AG08396 (cell line): ENCODE measurements around the gene OGFOD3.
"Not testable (repeated sequence)": the region's sequence is repeated elsewhere in the genome, so short reads cannot be mapped to it uniquely, and the experiment has no call there.

Experiments used
- DNase-seq: peaks from one replicate; pipeline ENCODE4 v3.0.0; 2012; ENCODE audit warnings: low spot score, mixed read lengths

OGFOD3 gene

DNA sequence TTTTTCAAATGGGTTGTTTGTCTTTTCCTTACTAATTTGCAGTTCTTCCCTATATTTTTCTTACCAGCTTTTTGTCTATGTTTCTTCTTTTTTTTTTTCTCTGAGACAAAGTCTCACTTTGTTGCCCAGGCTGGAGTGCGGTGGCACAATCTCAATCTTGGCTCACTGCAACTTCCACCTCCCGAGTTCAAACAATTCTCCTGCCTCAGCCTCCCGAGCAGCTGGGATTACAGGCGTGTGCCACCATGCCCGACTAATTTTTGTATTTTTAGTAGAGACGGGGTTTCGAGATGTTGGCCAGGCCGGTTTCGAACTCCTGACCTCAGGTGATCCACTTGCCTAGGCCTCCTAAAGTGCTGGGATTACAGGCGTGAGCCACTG is 45.3 kb downstream of the OGFOD3 start:
- DNase-seq, result not testable (repeated sequence)

DNA sequence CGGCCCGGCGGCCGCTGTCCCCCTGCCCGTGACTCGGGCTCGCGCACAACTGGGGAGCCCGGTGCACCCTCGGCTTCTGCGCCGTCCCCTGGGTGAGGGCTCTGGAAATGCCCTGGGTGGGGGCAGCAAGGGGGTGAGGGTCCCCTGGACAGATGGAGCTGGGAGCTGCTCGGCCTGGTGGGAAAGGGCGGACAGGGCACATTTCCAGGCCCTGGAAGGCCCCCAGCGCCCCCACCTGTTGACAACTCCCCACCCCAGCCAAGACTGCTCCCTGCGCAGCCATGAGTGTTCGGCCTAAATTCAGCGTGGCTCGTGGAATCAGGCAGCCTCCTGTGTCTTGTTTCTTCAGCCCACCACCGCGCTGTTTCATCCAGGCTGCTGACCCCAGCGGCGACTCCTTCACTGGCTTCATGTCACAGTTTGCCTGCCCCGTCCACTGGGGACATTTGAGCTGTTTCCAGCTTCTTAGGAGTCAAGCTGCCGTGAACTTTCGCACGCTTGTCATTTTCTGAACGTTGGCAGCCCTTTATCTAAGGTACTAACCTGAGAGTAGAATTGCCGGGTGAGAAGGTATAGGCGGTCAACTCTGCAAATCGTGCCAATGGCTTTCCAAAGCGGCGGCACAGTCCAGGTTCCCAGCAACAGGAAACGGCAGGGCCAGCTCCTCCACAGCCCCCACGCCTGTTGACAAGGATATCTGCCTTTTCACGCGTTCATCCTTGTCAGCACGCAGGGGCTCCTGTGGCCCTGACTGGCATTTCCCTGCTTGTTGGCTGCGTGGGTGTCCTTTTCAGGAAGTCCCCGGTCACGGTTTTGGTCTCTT is 45.9 kb downstream of the OGFOD3 start:
- DNase-seq, result no peak

DNA sequence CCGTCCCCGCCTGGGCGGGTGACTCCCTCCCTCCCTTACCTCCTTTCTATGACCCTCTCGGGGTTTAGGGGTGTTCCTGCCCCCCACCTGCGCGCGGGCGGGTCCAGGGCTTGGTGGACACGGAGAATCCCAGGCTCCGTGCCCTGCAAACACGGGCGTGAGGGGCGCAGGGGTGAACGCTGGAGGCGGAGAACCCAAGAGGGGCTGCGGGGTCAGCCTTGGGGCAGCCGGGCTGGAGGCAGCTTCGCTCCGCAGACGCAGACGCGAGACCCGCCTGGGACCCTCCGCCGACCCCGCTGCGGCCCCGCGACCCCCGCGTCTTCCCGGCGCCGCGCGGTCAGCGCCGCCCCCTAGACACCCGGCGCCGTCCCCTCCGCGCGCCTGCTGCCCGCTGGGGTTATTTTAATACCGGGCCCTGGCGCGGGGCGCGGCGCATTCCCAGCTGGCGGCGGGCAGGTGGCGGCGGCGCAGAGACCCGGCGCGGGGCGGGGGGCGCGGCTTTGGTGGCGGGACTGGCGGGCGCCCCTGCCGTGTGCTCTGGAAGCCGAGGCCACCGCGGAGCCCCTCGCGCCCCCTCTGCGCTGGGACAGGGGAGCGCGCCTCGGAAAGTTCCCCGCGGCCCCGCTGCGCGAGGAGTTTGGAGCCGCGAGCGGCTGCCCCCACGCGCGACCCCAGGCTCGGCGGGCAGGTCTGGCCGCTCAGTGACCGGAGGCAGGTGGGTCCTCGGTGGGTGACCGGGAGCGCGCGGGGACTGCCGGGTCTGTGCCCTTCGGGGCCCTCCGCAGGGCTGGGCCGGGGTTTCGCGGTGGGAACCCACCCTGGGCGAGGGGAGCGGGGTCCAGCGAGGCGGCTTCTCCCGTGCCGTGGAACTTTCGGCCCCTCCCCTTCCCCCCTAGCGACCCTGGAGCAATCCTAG is 46.8 kb downstream of the OGFOD3 start, which contains the start of gene UTS2R:
Gene UTS2R (plus strand): TSS at position 433 of the 916 bp plus-strand sequence. CDS start 2,560 bp downstream, outside the sequence.
- no peak for DNase-seq

DNA sequence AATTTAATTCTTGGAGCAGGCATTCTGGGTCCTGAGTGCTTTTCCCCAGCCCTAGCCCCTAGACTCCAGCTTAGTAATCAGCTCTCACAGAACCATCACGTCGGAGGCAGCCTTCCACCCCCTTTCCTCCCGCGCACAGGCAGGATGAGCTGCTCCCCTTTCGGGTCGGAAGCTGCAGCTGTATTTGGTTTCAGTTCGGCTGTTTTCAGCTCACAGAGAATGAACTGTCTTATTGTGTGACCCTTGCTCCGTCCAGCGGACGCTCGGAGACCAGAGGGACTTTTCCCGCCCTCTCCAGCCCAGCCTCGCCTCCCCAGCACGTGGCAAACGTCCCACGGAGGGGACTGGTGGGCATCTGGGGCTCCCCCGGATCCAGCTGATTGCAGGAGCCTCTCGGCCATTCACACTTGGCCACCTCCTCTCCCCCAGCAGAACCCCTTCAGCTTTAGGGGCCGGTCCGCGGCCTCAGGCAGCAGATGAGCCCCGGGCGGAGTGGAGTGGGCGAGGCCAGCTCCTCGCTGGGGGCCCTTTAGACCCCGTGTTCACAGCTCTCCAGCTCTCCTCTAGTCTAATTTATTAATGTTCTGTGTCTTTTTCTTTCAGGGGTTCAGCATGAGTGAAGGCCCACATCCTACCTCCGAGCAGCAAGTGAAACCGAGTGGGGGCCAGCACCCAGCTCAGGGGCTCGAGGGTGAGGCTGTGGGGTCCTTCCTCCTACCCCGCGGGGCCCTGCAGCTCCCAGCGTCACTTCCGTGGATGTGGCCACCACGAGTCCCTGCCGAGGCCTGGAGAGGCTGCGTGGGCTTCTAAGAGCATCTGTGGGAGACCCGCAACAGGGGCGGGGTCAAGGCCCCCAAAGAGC is 47.7 kb downstream of the OGFOD3 start:
- DNase-seq, result no peak

DNA sequence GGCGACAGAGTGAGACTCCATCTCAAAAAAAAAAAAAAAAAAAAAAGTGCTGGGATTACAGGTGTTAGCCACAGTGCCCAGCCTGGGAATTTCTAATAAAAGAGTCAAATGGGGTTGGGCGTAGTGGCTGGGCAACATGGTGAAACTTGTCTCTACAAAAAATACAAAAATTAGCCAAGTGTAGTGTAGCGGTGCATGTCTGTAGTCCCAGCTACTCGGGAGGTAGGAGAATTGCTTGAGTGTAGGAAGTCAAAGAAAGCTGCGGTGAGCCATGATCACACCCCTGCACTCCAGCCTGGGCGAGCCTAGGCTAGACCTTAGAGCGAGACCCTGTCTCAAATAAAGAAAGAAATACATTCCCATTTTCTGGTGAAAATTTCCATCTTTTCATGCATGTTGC is 49.2 kb downstream of the OGFOD3 start:
- no peak for DNase-seq

DNA sequence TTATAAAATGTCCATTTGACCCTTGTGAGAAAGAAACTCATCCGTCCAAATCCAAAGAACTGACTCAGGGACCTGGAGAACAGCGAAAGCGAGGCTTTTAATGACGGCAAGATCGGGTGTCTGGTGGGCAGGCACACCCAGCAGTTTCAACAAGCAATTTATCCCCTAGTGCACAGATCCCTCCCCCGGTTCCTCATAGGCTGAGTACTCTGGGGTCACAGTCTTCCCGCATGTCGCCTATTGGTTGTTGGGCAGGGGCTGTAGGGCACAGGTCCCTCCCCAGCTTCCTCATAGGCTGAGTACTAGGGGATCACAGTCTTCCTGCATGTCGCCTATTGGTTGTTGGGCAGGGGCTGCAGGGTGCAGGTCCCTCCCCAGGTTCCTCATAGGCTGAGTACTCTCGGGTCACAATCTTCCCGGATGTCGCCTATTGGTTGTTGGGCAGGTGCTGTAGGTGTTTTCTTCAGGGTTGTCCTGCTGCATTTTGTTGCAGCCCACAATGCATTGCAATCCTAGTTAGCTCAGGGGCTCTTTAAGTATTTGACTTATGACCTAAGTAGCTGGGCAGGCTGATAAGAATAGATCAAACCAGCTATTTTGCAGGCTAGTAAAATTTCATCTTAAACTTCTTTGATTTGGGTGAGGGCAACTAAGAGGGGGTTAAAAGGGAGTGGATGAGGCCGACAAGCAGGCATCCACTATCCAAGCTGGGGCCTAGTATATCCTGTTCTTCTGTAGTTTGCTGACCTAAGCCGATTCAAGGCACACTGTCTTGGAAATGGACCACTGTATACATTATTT is 50.5 kb downstream of the OGFOD3 start:
- DNase-seq, result no peak

DNA sequence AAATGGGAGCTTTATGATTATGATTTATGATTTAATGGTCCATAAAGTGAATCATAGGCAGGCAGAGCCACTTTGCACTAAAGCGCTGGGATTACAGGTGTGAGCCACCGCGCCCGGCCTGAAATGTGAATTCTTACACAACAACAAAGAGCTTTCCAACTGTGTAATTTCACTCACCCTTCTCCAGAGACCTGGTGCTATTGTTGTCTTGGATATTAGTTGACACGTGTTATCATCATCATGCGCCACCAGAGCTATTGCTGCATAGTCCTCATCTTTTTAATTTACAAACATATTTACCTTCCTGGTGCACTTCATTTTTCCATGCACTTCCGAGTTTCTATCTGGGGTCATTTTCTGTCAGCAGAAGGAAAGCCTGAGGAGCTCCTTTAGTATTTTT is 51.6 kb downstream of the OGFOD3 start:
- DNase-seq, result no peak

DNA sequence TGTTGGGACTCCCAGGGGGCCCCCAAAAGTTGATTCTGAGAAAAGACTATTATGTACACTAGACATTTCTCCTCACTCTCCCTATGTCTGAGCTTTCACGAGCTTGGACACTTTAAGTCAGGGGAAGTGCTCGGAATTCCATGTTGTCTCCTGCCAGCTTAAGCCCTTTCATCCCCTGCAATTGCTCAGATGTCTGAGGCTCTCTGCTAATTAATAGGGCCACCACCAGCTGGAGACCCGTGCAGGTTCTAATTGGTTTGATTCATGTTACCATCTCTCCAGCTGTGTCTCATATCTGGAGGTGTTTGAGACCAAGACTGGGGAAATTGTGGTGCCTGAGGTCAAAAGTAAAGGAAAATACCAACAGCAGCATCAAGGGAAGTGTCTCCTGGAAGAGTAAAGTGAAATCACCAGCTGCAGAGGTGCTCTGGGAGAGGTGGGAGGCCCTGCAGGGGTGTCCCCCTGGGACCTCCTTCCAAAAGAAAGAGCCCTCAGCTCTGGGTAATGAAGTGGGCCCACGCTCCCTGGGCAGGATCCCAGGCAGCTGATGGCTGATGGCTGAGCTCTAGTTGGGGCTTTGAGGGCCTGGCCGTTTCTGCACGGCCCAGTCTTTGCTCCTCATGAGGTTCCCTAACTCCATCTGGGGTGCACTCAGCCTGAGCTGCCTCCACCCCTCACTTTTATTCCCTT is 52.6 kb downstream of the OGFOD3 start:
- DNase-seq, result no peak

DNA sequence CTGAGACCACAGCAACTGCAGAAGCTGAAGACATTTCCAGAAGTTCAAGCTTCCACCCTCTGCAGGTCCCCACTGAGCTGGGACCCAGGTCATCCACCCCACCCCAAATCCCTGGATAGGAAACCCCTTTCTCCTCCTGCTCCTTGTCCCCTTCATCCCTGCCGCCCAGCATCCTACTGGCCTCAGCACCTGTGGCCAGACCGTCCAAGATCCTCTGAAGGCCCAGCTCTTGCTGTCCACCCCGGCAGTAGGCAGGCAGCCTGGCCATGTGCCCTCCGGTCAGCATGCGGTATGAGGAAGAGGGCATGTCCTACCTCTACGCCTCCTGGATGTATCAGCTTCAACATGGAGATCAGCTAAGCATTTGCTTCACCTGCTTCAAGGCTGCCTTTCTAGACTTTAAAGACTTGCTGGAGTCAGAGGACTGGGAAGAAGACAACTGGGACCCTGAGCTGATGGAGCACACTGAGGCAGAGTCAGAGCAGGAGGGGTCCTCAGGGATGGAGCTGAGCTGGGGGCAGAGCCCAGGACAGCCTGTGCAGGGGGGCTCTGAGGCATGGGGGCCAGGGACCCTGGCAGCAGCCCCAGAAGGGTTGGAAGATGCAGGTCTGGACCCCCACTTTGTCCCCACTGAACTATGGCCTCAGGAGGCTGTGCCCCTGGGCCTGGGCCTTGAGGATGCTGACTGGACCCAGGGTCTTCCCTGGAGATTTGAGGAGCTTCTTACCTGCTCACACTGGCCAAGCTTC is 56.3 kb downstream of the OGFOD3 start:
- DNase-seq, result no peak

DNA sequence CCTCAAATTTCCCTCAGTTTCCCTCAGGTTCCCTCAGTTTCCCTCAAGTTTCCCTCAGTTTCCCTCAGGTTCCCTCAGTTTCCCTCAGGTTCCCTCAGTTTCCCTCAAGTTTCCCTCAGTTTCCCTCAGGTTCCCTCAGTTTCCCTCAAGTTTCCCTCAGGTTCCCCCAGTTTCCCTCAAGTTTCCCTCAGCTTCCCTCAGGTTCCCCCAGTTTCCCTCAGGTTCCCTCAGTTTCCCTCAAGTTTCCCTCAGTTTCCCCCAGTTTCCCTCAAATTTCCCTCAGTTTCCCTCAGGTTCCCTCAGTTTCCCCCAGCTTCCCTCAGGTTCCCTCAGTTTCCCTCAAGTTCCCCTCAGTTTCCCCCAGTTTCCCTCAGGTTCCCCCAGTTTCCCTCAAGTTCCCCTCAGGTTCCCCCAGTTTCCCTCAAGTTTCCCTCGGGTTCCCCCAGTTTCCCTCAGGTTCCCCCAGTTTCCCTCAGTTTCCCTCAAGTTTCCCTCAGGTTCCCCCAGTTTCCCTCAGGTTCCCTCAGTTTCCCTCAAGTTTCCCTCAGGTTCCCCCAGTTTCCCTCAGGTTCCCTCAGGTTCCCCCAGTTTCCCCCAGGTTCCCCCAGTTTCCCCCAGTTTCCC is 58.8 kb downstream of the OGFOD3 start:
- DNase-seq, result not testable (repeated sequence)

DNA sequence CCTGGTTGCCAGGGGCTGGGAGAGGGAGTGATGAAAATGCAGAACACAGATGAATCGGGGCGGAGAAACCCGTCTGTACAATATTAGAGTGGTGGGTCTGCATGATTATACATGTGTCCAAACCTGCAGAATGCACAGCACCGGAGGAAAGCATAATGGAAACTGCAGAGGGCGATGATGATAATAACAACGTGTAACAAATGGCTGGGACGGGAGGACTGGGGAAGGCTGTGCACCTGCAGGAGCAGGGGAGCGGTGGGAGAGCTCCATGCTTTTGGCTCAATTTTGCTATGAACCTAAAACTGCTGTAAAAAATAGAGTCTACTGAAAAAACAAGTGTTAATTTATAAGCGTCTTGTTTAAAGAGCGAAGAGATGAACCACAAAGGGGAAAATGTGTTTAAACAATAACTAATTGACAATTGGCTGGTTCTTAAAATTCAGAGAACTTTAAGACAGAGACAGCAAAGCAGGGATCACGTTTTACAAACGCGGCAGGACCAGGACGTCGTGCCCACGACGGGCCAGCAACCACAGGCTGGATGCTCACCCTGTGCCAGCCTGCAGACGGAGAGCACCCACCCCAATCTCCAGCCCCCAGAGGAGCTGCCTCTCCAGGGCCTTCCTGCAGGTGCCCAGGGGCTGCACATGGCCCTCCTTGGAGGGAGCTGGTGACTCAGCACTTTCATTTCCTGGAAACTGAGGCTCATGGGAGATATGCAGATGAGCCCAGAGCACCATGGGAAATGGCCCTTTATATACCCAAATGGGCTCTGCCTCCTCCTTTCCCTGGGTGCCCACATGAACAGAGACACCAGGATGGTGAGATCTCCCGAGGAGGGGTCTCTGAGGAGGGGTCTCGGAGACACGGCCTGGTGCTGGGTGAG is 59.7 kb downstream of the OGFOD3 start, which contains the start of gene TEX19:
Gene TEX19 (plus strand): TSS at position 783 of the 886 bp plus-strand sequence. CDS start 2,904 bp downstream, outside the sequence.
- DNase-seq, result no peak

DNA sequence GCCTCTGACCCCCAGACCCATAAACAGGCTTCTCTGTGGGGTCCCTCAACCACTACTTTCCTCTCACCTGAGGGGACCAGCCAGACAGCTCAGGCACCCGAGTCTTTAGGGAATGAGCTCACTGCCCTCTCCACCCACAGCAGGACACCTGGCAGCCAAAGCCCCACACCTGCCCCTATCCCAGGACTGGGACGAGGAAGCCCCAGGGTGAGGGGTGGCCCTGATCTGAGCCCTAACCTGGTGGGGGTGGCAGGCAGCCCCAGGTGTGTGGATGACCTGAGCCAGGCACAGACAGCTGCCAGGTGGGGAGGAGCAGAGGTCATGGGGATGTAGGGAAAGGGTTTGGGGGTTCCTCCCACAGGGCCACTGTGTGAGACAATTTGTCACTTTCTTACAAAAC is 61.0 kb downstream of the OGFOD3 start:
- DNase-seq, result no peak

DNA sequence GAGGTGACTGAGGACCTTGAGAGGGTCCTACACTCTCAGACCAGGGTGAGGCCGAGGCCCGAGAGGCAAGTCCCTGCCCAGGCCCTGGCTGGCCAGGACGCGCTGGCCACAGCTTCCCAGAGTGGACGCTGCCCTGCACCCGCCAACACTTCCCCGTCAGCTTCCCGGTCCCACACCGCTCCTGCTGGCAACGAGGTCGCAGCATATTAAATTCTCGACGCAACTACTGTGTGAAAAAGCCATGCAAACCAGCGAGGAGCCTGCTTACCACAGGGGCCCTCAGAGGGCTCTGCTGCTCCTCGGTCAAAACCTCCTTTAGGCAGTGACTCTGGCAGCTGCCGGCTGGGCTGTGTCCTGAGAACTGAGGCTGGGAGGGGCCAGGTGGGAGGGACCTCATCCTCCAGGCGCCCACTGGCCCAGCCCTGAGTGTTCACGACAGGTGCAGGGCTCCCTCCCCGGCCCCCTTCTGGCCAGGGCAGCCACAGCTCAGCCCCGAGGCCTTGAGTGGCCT is 61.5 kb downstream of the OGFOD3 start:
- DNase-seq, result no peak

DNA sequence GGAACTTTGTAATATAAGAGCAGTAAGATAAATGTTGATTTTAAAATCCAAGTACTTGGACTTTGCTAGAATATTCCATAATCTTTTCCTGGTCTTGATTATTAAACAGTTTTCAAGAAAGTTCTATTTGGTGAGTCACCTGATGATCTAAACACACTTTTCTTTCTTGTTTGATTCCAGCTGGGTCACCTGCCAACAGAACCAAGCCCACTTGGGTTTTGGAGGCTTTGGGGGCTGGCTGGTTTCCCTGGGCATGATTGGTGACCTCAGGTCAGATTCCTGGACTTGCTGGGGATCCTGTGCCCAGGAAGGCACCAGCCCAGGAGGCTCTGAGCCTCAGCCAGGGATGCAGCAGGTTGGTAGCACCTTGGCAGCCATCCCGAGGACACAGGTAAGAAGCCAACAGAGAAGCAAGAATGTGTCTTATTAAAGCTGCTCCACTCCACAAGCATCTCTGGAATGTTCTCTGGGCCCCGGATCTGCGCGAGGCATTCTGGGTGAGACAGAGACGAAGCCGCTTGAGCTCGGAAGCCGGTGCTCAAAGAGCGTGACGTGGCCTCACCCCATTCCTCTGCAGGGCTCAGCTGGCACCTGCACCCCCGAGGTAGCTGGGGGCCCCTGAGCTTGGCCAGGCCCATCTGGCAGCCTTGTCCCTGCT is 62.5 kb downstream of the OGFOD3 start:
- no peak for DNase-seq

DNA sequence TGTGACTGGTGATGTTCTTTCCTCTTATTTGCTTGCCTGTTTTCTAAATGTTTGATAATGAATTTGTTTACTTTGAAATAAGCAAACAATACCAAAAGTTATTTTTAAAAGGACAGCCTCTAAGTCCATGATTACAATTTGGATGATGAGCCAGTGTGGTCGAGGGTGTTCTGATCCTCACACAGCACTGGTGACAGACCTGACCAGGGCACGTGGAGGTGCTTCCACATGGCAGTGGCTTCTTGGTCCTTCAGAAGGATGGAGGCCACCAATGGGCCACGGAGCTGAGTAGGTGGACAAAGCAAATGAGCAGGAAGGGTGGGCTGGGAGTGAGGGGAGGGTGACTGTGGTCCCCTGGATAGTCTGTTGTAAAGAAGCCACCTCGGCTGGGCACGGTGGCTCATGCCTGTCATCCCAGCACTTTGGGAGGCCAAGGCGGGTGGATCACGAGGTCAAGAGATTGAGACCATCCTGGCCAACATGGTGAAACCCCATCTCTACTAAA is 63.5 kb downstream of the OGFOD3 start:
- DNase-seq, result no peak

DNA sequence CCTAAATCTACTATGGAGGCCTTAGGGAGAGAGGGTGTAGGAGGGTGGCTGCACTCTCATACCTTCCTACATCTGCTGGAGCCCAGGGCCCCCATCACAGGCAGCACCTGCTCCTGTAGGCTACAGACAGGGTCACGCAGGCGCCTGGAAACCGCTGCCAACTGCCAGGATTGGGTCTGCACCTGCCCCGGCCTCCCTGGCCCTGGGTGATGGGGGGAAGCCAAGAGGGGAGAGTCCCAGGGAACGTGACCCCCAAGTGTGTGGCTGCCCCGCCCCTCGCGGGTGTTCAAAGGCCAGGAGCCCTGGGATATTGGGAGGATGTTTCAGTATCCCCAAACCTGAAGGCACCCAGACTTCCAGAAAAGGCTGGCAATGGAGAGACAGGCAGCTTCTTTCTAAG is 64.9 kb downstream of the OGFOD3 start:
- DNase-seq, result no peak
